IgD-negative memory B cell (primary cell): ENCODE measurements around the gene TTC39C. TPM values are rescaled to one million over a fixed set of nuclear protein-coding genes. Genes with fewer than 3 reads are reported as not detected.

Source experiments
- H3K27ac Mint-ChIP-seq, 3 donors: one replicate each; pipeline ENCODE4 v1.8.0; 2020 to 2022; ENCODE audit warnings: mild to moderate bottlenecking in 3 of 3, mixed read lengths in 3 of 3, moderate library complexity in 1 of 3
- H3K27me3 Mint-ChIP-seq: one replicate; pipeline ENCODE4 v1.8.0; 2021; ENCODE audit warnings: mixed read lengths
- H3K36me3 Mint-ChIP-seq: one replicate; pipeline ENCODE4 v1.8.0; 2020; ENCODE audit warnings: mild to moderate bottlenecking, mixed read lengths
- H3K4me1 Mint-ChIP-seq, 3 donors: one replicate each; pipeline ENCODE4 v1.8.0; 2020 to 2022; ENCODE audit warnings: mixed read lengths in 3 of 3, mild to moderate bottlenecking in 1 of 3
- H3K4me3 Mint-ChIP-seq, 4 donors: one replicate each; pipeline ENCODE4 v1.8.0; 2020 to 2022; ENCODE audit warnings: mild to moderate bottlenecking in 4 of 4, mixed read lengths in 4 of 4, moderate library complexity in 3 of 4
- H3K9me3 Mint-ChIP-seq, 3 donors: one replicate each; pipeline ENCODE4 v1.8.0; 2020 to 2021; ENCODE audit warnings: mixed read lengths in 3 of 3, mild to moderate bottlenecking in 1 of 3
- polyA plus RNA-seq: library from polyadenylated mRNA; unstranded; fragments of 300-500 nt; fragmentation: Illumina TruSeq; gene quantifications from one replicate; pipeline ENCODE4 v1.2.3, GENCODE V29; 2021

The TTC39C gene
- polyA plus RNA-seq, 1 donor from 2014 or later = 21.9 TPM

DNA sequence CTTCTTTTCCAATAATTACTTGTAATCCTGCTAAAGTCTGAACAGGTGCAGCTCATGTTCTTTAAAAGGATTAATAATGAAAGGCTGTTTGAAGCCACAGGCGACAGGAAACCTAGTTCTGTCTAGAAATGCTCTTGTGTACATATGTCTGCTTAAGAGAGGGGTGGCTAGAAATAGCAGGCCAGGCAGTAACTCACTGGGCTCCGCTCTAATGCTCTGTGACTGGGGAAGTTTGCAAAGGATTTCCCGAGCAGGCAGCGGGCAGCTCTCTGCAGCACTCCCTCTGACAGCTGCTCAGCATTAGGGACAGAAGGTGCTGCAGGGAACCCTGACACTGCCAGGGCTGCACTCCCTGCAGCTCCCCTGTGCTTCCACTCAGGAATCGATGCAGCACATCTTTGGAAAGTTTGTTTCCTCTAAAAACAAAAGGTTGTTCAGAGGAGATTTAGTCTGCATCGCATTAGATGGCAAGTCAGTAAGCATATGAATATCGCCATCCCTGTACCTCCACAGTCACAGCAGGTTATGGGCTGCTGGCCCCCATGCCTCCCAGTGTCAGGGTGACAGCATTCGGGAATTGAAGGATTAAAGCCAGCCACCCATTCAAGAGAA is 33.1 kb upstream of the TTC39C start:
- Mint-ChIP-seq H3K36me3 (peaks cover 2% of the 10 kb centered on the region), H3K27ac (peak overlapping the region in 2 of 3 donors; percentile 50 to 60), H3K9me3 (peaks cover 4 to 7% (median 5%) of the 10 kb centered on the region in 3 donors), H3K4me1 (peaks cover 17 to 20% (median 18%) of the 10 kb centered on the region in 3 donors), H3K27me3 (peaks cover 2% of the 10 kb centered on the region), H3K4me3 (peak overlapping the region in 2 of 4 donors; percentile 45 to 85)

DNA sequence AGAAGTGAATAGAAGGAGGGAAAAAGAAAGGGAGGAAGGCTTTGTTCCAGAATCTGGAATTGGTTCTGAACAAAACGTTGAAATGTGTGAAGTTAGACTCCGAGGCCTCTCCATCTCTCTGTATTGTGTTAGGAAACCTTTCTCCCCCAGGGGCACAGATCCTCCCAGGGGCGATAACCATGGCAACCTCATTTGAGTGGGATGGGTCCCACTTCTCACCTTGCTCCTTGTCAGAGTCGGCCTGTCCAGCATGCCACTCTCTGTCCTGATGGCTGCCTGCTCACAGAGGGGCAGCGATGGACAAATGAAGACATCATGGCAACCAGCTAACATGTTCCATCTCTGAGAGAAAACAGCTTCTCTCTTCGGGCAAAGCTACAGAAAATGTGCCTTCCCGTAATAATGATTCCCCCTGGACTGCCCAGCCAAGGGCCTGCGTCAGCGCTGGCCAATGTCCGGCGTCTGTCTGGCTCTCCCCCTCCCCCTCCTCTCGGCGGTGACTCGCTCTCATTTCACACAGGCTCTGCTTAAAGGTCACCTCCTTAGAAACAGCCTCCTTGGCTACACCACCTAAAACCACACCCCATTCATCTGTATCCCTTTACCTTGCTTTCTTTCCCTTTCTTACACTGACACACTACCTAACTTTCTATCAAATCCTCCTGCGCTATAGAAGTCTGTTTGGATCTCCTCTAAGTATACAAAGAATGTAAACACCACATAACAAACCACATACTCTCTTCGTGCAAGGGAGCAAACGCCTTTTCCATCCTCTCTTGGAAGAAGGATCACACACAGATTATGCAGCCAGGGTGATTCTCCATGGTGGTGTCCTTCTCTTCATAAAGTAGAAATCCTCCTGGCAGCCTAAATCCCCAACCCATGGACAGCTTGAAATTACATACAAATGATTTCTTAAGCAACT is 32.1 kb upstream of the TTC39C start:
- Mint-ChIP-seq H3K4me3 (peak overlapping the region in 3 of 4 donors; percentile 15 to 65 (median 42)), H3K9me3 (peaks cover 0 to 2% (median under 1%) of the 10 kb centered on the region in 3 donors), H3K4me1 (peaks cover 16 to 18% (median 17%) of the 10 kb centered on the region in 3 donors), H3K27ac (peak overlapping the region in 1 of 3 donors; percentile 47), H3K27me3 (peaks cover 2% of the 10 kb centered on the region), H3K36me3 (peaks cover 3% of the 10 kb centered on the region)

DNA sequence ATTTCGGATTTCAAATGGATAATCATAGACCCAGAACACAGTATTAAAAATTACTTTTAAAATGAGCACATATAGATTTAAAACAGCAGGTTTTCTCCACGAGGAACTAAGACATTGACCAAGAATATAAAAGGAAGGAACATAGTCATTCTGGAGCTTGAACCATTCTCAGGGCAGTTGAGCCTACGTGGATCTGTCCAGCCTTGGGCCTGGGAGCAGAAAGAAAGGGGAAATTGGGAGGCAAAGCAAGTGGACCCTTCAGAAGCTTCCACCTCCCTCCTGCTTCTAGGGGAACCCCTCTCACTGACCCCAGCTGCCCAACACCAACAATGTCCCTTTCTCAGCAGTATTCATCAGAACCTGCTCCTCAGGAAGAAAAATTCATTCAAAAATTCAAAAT is 31.4 kb upstream of the TTC39C start:
- Mint-ChIP-seq H3K27me3 (peaks cover 2% of the 10 kb centered on the region), H3K36me3 (peaks cover 2% of the 10 kb centered on the region), H3K9me3 (no peaks in the 10 kb centered on the region), H3K27ac (no peak overlapping the region), H3K4me3 (peak overlapping the region in 1 of 4 donors; percentile 65), H3K4me1 (peaks cover 13 to 16% (median 15%) of the 10 kb centered on the region in 3 donors)

DNA sequence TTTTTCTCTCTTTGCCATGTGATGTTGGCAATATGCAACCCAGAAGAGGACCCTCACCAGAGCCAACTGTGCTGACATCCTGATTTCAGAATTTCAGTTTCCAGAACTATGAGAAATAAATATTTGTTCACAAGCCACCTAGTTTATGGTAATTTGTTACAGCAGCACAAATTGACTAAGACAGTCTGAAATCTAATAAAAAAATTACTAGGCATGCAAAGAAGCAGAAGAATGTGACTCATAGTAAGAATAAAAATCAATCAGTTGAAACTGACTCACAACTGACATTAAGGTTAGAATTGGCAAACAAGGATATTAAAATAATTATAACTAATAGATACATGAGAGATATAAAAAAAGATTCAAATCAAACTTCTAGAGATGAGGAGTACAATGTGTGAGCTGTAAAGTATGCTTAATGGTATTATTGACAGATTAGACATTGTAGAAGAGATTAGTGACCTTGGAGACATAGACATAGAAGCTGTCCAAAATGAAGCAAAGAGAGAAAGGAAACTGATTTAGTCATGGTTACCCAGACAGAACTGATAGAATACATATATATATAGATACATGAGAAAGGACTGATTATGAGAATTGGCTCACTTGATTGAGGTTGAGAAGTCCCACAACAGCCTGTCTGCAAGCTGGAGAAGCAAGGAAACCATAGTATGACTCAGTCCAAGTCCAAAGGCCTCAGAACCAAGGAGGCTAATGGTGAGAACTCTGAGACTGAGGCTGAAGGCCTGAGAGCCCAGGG is 27.8 kb upstream of the TTC39C start:
- Mint-ChIP-seq H3K4me3 (no peak overlapping the region), H3K9me3 (no peaks in the 10 kb centered on the region), H3K36me3 (peaks cover 2% of the 10 kb centered on the region), H3K4me1 (peaks cover 1 to 6% (median 5%) of the 10 kb centered on the region in 3 donors), H3K27me3 (peaks cover 2% of the 10 kb centered on the region), H3K27ac (peak overlapping the region in 1 of 3 donors; percentile 8)

DNA sequence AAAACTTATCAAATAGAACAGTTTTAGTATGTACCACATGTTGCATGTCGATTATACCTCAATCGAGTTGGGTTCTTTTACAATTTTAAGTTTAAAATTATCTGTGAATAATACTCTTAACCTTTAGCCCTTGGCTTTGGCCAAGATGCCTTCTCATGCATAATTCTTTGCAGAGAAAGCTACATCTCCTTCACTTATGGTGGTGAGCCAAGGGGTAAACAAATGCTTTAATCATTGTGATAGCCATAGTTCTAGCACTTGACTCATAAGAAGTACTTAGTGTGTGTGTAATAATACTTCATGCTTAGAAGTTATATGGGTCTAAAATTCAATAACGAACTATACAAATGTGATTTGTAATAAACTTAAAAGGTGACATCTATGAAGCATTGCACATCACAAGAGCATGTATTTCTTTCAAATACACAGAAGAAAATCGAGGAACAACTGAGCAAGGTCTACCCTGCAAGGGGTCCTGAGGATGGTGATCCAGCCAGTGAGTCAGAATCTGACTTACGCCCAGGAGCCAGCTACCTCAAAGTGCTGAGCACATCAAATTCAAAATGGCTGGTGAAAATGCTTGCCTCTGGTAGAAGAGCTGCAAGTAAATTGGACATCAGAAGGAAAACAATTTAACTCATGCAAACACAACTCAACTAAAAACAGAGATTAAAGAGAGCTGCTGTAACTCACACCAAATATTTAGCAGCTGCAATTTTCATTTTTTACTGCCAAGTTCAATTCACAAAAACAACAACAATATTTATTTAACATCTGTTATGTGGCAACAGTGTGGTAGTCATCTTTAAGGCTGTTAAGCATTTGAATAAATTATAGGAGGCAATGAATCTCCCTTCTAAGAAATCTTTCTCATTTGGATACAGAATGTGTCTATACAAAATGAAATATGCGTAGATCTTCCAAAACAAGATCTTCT is 23.8 kb upstream of the TTC39C start:
- peak overlapping the region in 1 of 3 donors; percentile 38 for H3K27ac Mint-ChIP-seq
- peaks cover 5 to 10% (median 10%) of the 10 kb centered on the region in 3 donors for H3K4me1 Mint-ChIP-seq
- H3K27me3 Mint-ChIP-seq = peaks cover 7% of the 10 kb centered on the region
- H3K4me3 Mint-ChIP-seq = no peak overlapping the region
- H3K36me3 Mint-ChIP-seq = peaks cover 2% of the 10 kb centered on the region
- H3K9me3 Mint-ChIP-seq = no peaks in the 10 kb centered on the region

DNA sequence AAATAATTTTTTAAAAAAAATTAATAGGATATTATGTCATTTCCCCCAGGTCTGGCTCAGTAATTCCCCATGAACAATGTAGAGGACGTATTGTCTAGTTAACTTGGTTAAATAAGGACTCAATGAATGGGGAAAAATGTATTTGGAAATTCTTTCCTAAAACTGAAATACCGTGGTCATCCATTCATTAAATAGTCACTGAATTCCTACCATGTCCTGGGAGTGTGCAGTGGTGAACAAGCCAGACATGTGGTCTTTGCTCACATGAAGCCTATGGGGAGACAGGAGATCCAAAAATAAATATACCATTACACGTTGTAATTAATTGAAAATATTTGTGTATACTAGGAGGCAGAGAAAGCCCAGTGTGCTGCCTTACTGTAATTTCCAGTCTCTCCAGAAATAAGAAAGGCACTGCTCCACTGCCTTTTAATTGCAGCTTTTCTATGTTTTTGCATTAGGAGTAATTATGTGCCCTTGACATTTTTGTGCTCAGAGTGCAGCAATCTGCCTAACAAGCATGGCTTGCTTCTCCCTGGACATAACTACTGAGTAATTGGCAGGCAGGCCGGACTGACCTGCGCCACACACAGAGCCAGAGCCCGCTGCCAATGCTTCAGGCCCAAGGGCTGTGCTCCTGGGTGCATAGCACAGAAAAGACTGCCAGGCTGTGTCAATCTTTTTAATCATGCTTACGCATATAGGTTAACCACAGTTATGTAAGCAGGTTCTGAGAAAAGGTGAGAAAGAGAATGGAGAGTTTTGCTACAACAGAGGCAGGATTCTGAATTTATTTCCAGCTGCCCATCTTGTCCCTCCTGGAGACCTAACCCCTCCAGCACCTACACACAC is 22.2 kb upstream of the TTC39C start:
- H3K9me3 Mint-ChIP-seq = no peaks in the 10 kb centered on the region
- H3K4me3 Mint-ChIP-seq = no peak overlapping the region
- peaks cover 5 to 10% (median 10%) of the 10 kb centered on the region in 3 donors for H3K4me1 Mint-ChIP-seq
- H3K36me3 Mint-ChIP-seq = no peaks in the 10 kb centered on the region
- peak overlapping the region in 2 of 3 donors; percentile 50 to 86 for H3K27ac Mint-ChIP-seq
- H3K27me3 Mint-ChIP-seq = peaks cover 6% of the 10 kb centered on the region

DNA sequence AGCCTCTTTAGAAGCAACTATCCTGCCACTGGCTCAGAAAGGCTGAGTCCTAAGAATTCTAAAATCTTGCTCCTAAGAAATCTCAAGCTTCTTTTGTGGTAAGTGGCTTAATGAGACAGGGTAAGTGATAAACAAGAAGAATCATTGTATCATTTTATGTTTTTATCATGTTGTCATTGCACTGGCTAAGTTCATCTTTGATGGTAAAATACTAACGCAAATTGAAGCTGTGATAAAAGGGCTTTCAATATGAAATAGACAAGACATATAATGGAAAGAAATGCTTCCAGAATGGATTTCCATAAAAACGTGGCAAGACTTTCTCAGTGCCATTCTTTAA is 21.6 kb upstream of the TTC39C start:
- Mint-ChIP-seq H3K36me3 (no peaks in the 10 kb centered on the region), H3K4me3 (no peak overlapping the region), H3K27ac (peak overlapping the region in 1 of 3 donors; percentile 50), H3K9me3 (no peaks in the 10 kb centered on the region), H3K4me1 (peaks cover 5 to 10% (median 10%) of the 10 kb centered on the region in 3 donors), H3K27me3 (peaks cover 6% of the 10 kb centered on the region)

DNA sequence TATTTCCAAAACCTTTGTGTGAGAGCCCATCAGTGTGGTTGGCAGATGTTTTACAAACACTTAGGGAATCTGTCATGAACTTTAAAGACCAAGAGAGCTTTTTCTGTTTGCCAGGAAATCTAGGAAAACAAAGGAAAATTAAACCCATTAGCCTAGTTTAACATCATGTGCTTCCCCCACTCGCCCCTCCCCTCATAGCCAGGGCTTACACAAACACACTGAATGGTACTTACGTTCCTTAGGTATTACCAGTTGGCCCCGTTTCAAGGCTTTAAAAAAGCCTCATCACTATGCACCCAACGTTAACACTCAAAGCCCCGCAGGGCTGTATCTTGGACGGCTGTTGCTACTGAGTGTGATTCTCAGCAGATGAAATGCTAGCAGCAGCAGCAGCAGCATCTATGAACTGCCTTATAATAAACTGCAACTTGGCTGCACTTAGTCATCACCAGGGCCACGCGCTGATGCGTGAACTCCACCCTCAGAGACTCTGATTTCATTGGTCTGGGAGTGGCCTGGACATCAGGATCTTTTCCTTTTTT is 20.1 kb upstream of the TTC39C start:
- Mint-ChIP-seq H3K4me1 (peaks cover 5 to 10% (median 10%) of the 10 kb centered on the region in 3 donors), H3K36me3 (no peaks in the 10 kb centered on the region), H3K9me3 (no peaks in the 10 kb centered on the region), H3K4me3 (peak overlapping the region in 1 of 4 donors; percentile 43), H3K27ac (peak overlapping the region in 1 of 3 donors; percentile 69), H3K27me3 (peaks cover 6% of the 10 kb centered on the region)

DNA sequence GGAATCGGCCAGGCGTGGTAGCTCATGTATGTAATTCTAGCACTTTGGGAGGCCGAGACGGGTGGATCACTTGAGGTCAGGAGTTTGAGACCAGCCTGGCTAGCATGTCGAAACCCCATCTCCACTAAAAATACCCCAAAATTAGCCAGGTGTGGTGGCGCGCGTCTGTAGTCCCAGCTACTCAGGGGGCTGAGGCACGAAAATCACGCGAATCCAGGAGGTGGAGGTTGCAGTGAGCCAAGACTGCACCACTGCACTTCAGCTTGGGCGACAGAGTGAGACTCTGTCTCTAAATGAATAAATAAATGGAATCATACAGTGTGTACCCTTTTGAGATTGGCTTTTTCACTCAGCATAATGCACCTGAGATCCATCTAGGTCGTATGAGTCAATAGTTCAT is 19.4 kb upstream of the TTC39C start:
- Mint-ChIP-seq H3K4me1 (peaks cover 5 to 12% (median 9%) of the 10 kb centered on the region in 3 donors), H3K27me3 (peaks cover 6% of the 10 kb centered on the region), H3K36me3 (no peaks in the 10 kb centered on the region), H3K27ac (no peak overlapping the region), H3K9me3 (no peaks in the 10 kb centered on the region), H3K4me3 (peak overlapping the region in 1 of 4 donors; percentile 69)

DNA sequence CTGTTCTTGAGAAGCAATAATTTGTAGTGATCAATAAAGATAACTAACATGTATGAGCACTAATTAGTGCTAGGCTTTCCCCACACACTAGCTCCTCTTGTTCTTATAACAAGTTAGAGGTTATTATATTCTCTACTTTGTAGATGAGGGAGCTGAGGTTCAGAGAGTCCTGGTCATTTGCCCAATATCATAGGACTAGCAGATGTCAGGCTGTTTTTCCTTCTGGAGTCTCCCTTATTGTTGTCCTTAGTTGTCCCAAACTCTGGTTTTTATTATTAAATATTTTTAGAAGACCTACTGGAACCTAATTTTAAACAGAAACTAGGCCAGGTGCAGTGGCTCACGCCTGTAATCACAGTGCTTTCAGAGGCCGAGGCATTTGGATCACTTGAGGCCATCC is 16.5 kb upstream of the TTC39C start:
- H3K4me3 Mint-ChIP-seq = no peak overlapping the region
- H3K36me3 Mint-ChIP-seq = no peaks in the 10 kb centered on the region
- H3K9me3 Mint-ChIP-seq = peaks cover 0 to 2% (median 0%) of the 10 kb centered on the region in 3 donors
- no peak overlapping the region for H3K27ac Mint-ChIP-seq
- peaks cover 6% of the 10 kb centered on the region for H3K27me3 Mint-ChIP-seq
- H3K4me1 Mint-ChIP-seq = peaks cover 20 to 31% (median 24%) of the 10 kb centered on the region in 3 donors

DNA sequence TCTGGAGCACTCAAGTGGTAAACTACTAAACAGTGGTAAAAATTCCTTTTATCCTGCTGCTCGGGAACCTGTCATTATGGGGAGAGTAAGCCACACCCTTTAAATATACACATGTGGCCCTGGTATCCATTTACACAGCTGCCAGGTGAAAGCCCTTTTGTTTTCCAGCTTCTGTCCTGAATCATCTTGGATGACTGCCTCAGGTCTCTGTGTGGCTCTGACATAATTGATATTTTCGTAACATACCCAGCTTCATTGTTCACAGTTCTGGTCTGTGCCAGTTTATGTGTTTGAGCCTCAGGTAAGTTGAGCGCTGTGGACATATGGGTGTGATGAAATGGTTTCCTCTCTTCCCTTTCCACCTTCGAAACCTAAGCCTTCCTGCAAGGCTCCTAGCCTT is 15.7 kb upstream of the TTC39C start:
- peaks cover 6% of the 10 kb centered on the region for H3K27me3 Mint-ChIP-seq
- peaks cover 19 to 32% (median 27%) of the 10 kb centered on the region in 3 donors for H3K4me1 Mint-ChIP-seq
- no peaks in the 10 kb centered on the region for H3K36me3 Mint-ChIP-seq
- H3K27ac Mint-ChIP-seq = no peak overlapping the region
- peaks cover 0 to 2% (median 0%) of the 10 kb centered on the region in 3 donors for H3K9me3 Mint-ChIP-seq
- no peak overlapping the region for H3K4me3 Mint-ChIP-seq

DNA sequence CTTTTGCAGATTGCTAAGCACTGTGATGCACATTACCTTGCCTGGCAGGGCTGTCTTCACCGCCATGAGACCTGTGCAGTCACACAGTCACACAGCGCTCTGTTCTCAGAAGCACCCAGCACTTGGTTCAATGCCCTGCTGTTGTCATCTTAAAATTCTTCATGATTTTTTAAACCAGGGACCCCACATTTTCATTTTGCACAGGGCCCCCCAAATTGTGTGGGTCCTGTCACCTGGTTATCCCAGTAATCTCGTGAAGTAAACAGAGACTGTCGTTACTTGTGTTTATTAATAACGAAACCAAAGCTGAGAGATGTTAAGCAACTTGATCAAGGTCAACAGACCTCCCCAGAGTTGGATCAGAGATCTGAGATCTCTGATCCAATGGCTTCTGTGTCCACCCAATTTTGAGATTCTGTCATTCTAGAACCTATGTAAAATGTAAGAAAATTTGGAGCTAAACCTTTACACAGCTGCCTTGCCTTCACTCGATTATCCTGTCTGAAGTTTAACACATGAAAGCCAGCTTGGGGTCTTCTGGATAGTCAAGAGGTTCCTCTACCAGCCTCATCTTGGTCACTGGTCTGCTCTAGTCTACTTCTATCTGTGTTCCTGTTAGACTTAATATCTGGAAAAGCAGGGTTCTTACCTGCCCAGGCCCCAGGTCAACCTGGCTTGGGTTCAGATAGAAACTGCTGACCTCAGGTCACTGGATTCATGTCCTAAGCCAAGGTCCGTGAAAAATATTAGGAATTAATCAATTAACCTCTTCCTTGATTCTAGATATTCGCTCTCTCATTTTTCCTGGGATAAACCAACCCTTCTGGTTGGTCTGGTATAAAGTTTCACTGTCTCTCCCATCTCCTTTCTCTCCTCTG is 13.7 kb upstream of the TTC39C start:
- peak overlapping the region in 3 of 4 donors; percentile 26 to 80 (median 44) for H3K4me3 Mint-ChIP-seq
- peaks cover 0 to 2% (median 0%) of the 10 kb centered on the region in 3 donors for H3K9me3 Mint-ChIP-seq
- H3K4me1 Mint-ChIP-seq = peaks cover 17 to 27% (median 22%) of the 10 kb centered on the region in 3 donors
- peak overlapping the region in 2 of 3 donors; percentile 57 to 63 for H3K27ac Mint-ChIP-seq
- no peaks in the 10 kb centered on the region for H3K36me3 Mint-ChIP-seq
- H3K27me3 Mint-ChIP-seq = no peaks in the 10 kb centered on the region
